ENCODE data around the gene HRAS.
A peak's percentile ranks its signal among the peaks of the same experiment; 100 is the strongest.
"Not testable (repeated sequence)": the region's sequence is repeated elsewhere in the genome, so short reads cannot be mapped to it uniquely, and the experiment has no call there.

The HRAS gene

DNA sequence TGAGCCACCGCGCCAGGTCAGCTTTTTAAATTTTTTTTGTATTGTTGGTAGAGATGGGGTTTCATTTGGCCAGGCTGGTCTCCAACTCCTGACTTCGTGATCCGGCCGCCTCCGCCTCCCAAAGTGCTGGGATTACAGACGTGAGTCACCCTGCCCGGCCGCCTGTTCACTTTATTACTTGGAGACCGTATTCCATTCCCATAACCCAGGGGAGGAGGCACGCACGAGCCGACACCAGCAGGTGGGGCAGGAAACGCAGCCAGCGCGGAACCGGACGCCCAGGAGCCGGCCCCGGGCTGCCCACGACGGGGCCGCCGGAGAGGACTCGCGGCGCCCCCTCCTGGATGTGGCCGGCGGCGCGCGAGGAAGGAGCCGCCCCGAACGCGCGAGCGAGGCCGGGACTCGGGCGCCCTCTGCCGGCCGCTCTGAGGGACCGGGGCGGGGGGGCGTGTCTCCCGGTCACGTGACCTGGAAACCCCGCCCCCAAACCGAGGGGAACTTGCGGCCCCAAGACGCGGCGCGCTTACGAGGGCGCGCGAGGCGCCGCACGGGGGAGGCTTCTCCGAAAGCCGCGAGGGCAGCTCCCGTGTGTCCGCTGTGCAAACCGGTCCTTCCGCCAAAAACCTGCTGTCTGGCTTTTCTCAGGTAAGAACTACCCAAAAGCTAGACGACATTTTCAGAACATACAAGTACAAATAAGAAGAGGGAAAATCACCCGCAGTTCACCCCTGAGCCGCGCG lies 16.7 kb downstream of the HRAS start:
- in situ Hi-C loops (cut with HindIII; ENCODE audit: low sequenced_read_pairs), result no loop called here
- H3K4me3 ChIP-seq (ENCODE audit: low read depth, low read length), result peak overlapping the region; percentile 15
- peak; percentile 72 for TF ChIP-seq CTCF (IDR thresholded peaks at IDR 0.05; ENCODE audit: low read depth, low read length)
- DNase-seq (ENCODE audit: low read depth, low spot score), result peak; percentile 93

- in situ Hi-C loops (cut with HindIII; ENCODE audit: low sequenced_read_pairs); DNase-seq (ENCODE audit: low read depth, low spot score); H3K4me3 ChIP-seq (ENCODE audit: low read depth, low read length): not testable (repeated sequence)
Observed at GRCh38 chr11:516918-517685, 18.3 kb downstream of the HRAS start.

GRCh38 chr11:516400-516799 lies 19.0 kb downstream of the HRAS start:
- DNase-seq (ENCODE audit: low read depth, low spot score), result no peak
- in situ Hi-C loops (cut with HindIII; ENCODE audit: low sequenced_read_pairs), result no loop called here
- H3K4me3 ChIP-seq (ENCODE audit: low read depth, low read length), result no peak overlapping the region
- no peak for TF ChIP-seq CTCF (IDR thresholded peaks at IDR 0.05; ENCODE audit: low read depth, low read length)

GRCh38 chr11:515131-515530 lies 20.2 kb downstream of the HRAS start:
- no peak for TF ChIP-seq CTCF (IDR thresholded peaks at IDR 0.05; ENCODE audit: low read depth, low read length)
- no peak overlapping the region for H3K4me3 ChIP-seq (ENCODE audit: low read depth, low read length)
- DNase-seq (ENCODE audit: low read depth, low spot score), result no peak

DNA sequence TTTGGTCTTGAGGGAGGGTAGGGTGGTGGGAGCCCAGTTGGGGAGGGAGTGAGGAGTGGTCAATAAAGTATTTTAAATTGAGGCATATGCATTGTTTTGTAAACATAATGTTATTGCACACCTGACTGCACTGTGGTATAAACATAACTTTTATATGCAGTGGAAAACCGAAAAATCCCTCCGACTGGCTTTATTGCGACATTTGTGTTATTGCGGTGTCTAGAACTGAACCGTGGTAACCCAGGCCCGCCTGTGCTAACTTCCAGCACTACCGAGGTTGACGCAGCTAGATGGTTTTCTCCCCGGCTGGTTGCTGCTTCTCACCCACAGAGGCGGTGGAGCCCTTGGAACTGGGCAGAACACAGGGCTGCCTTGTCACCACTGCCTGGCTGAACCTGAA lies 20.8 kb downstream of the HRAS start:
- no peak for DNase-seq (ENCODE audit: low read depth, low spot score)
- in situ Hi-C loops (cut with HindIII; ENCODE audit: low sequenced_read_pairs), result no loop called here
- no peak for TF ChIP-seq CTCF (IDR thresholded peaks at IDR 0.05; ENCODE audit: low read depth, low read length)
- no peak overlapping the region for H3K4me3 ChIP-seq (ENCODE audit: low read depth, low read length)

More at GRCh38 chr11:515131-515530, 20.2 kb downstream of the HRAS start:
- in situ Hi-C loops (cut with HindIII; ENCODE audit: low sequenced_read_pairs), result no loop called here

DNA sequence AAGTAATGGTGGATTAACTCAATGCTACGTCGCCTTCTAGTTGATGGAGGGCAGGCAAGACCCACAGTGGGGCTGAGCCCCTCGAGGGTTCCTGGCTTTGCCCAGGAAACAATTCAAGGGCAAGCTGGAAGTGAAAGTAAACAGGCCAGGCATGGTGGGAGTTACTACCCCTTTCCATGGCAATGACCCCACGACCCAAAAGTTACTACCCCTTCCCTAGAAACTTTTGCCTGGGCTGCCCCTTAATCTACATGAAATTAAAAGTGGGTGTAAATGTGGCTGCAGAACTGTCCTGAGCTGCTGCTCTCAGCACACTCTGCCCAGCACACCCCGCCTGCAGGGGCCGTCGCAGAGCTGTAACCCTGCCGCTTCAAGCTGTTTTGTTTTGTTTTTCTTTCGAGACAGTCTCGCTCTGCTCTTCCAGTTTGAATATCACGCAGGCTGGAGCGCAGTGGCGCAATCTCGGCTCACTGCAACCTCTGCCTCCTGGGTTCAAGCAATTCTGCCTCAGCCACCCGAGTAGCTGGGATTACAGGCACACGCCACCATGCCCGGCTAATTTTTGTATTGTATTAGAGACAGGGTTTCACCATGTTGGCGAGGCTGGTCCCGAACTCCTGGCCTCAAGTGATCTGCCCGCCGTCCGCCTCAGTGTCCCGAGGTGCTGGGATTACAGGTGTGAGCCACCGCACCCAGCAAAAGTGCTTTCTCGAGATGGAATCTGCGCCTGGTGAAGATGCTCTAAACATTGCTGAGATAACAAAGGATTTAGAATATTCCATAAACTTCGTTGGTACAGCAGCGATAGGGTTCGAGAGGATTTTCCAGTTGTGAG lies 22.4 kb downstream of the HRAS start:
- in situ Hi-C loops (cut with HindIII; ENCODE audit: low sequenced_read_pairs), result no loop called here
- no peak for DNase-seq (ENCODE audit: low read depth, low spot score)
- H3K4me3 ChIP-seq (ENCODE audit: low read depth, low read length), result no peak overlapping the region
- TF ChIP-seq CTCF (IDR thresholded peaks at IDR 0.05; ENCODE audit: low read depth, low read length), result no peak
